ENCODE measurements around the gene CAB39.

Gene CAB39

GRCh38 chr2:230749111-230749510 is 36.5 kb downstream of the CAB39 start:
- in situ Hi-C loops (cut with MboI; ENCODE audit: low sequenced_read_pairs), result no loop called here

GRCh38 chr2:230751062-230751461 is 38.4 kb downstream of the CAB39 start:
- in situ Hi-C loops (cut with MboI; ENCODE audit: low sequenced_read_pairs), result no loop called here

DNA sequence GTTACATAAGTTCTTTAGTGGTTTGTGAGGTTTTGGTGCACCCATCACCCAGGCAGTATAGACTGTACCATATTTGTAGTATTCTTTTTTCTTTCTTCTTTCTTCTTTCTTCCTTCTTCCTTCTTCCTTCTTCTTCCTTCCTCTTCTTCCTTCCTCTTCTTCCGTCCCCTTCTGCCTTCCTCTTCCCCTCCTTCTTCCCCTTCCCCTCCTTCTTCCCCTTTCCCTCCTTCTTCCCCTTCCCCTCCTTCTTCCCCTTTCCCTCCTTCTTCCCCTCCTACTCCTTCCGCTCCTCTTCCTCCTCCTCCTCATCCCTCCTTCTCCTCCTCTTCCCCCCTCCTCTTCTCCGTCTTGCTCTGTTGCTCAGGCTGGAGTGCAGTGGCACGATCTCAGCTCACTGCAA is 41.6 kb downstream of the CAB39 start:
- in situ Hi-C loops (cut with MboI; ENCODE audit: low sequenced_read_pairs), result no loop called here

- in situ Hi-C loops (cut with MboI; ENCODE audit: low sequenced_read_pairs), result no loop called here
Observed at GRCh38 chr2:230757476-230757875, 44.8 kb downstream of the CAB39 start.

- in situ Hi-C loops (cut with MboI; ENCODE audit: low sequenced_read_pairs), result no loop called here
Observed at GRCh38 chr2:230758566-230759480, 46.2 kb downstream of the CAB39 start.

DNA sequence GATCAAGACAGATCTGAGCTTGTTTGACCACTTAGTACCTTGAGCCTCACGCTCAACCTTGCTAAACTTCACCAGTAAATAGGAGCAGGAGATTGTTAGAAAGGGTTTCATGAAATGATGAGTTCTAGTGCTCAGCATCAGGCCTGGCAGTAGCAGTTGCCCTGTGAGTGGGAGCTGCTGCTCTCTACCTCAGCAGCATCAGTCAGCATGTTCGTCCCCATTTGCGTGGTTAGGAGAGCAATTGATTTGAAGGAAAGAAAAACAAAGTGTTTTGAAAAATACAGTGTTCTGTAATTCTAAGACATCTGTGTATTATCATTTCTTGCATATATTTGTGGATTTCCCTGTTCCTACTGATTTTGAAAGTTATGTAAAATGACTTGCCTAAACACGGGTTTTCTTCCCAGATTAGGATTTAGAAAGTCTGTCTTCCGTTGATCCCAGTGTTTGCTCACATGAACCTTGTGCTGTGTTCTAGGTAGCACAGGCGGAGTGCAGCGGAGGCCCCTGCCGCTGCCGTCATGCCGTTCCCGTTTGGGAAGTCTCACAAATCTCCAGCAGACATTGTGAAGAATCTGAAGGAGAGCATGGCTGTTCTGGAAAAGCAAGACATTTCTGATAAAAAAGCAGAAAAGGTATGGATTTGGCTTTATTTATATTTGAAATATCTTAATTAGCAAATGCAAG is 47.0 kb downstream of the CAB39 start:
- in situ Hi-C loops (cut with MboI; ENCODE audit: low sequenced_read_pairs), result no loop called here

GRCh38 chr2:230761704-230762103 is 49.1 kb downstream of the CAB39 start:
- in situ Hi-C loops (cut with MboI; ENCODE audit: low sequenced_read_pairs), result no loop called here

- in situ Hi-C loops (cut with MboI; ENCODE audit: low sequenced_read_pairs), result no loop called here
Observed at GRCh38 chr2:230762317-230762896, 49.8 kb downstream of the CAB39 start.

DNA sequence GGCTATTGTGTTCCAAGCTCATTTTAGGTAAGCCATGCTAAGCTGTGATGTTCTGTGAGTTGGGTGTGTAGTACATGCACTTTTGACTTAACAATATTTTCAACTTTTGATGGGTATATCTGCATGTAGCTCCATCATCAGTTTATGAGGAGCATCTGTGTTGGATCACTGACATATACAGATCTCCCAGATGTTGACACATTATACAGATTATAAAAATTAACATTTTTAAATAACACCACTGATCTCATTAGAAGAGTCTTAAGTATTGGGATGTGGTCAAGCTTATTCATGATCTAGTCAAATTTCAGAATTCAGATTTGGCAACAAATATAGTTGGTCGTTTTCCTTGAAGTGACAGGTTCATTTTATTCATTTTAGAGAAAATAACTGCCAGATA is 51.7 kb downstream of the CAB39 start:
- in situ Hi-C loops (cut with MboI; ENCODE audit: low sequenced_read_pairs), result no loop called here

DNA sequence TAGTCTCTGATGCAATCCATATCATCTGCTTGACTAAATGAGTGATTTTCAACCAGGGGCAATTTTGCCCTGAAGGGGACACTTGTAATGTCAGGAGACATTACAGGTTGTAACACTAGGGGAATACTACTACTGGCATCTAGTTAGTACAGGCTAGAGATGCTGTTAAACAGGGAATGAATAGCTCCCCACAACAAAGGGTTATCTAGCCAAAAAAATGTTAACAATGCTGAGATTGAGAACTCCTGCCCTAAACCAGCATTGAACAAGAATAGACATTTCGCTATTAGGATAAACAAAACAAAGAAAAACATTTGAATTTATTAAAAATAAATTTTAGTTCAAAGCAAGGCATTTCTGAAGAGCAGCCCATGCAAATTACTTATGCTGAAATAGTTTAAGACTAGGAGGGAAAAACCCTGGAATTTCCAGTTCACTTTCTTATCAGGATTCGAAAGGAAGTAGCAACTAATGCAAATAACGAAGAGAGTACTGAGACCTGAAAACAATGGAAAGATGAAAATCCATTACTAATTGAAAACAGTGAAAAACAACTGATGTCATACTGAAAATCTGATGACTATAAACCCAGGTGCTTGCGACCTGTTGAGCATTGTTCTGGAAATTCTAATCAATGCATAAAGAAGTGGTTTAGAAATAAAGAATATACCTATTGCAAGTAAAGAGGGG is 53.1 kb downstream of the CAB39 start:
- in situ Hi-C loops (cut with MboI; ENCODE audit: low sequenced_read_pairs), result no loop called here

DNA sequence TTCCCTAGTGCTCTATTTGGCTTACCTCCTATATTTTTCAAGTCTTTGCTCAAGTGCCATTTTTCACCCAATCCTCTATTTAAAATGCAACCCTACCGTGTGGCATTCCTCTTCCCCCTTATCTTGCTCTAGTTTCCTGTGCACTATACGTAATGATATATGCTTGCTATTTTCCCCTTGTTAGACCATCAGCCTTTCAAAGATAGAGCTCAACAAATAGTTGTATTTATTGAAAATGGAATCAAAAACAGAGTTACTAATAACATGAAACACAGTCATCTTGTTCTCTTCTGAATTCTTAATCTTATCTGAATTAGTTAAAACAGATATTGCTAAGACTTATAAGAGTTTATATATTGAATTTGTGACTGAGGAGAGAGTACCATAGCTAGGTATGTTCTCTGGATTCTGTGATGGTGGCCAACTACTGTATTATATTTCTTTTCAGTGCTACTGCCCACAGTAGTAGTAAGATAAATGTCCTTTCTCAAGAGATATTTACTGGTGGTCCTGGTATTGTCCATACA is 55.3 kb downstream of the CAB39 start:
- in situ Hi-C loops (cut with MboI; ENCODE audit: low sequenced_read_pairs), result no loop called here

GRCh38 chr2:230770804-230771203 is 58.2 kb downstream of the CAB39 start:
- in situ Hi-C loops (cut with MboI; ENCODE audit: low sequenced_read_pairs), result no loop called here

DNA sequence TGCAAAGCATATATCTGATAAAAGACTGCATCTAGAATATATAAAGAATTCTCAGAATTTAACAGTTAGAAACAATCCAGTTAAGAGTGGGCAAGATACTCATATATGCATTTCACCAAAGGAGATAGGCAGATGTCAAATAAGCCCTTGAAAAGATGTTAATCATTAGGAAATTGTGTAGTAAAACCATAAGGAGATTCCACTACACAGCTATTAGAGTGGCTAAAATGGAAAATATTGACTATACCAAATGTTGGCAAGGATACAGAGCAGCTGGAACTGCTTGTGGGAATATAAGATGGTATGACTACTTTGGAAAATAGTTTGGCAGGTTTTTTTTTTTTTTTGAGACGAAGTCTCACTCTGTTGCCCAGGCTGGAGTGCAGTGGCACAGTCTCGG is 59.5 kb downstream of the CAB39 start:
- in situ Hi-C loops (cut with MboI; ENCODE audit: low sequenced_read_pairs), result no loop called here

DNA sequence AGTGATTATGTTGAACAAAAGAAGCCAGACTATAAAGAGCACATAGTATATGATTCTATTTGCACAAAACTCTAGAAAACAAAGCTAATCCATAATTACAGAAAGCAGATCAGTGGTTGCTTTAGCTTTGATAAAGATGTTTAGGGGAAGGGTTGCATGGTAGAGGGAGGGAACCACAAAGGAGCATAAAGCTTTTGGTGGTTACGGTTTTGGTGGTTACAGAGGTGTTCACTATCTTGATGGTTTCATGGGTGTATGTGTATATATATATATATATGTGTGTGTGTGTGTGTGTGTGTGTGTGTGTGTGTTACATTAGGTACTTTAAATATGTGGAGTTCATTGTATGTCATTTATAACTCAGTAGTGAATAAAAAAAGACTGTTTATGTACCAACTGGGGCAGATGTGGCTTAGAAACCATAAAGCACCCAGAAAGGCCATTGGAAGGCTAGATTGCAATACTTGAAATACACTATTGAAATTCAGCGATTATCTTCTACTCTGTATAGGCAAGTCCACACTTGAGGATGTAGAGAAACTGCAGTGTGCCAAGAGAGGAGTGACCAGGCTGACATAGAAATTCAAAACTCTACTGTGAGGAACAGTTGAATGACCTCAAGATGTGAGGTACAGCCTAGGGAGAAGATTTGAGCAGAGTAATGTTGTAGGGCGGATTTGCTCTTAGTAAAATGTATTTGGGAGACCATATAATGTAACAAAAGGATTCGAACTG is 60.6 kb downstream of the CAB39 start:
- in situ Hi-C loops (cut with MboI; ENCODE audit: low sequenced_read_pairs), result no loop called here

- in situ Hi-C loops (cut with MboI; ENCODE audit: low sequenced_read_pairs), result no loop called here
Observed at GRCh38 chr2:230774348-230774951, 61.8 kb downstream of the CAB39 start.

- in situ Hi-C loops (cut with MboI; ENCODE audit: low sequenced_read_pairs), result no loop called here
Observed at GRCh38 chr2:230775737-230776136, 63.1 kb downstream of the CAB39 start.

DNA sequence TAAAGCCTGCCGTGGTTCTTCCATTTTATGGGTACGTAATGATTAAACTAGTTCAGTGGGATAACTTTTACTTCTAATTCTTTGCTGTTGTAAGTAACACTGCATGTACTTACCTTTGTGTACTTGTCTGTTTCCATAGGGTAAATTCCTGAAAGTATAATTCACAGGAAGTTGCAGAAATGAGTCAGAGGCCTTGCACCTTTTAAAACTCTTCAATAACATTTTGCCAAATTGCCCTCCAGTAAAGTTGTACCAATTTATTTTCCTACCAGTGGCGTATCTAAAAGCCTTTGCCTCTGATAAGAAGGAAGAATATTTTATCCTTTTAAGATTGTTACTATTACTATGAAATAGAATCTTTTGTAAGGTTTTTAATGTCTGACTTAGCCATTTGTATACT is 65.1 kb downstream of the CAB39 start:
- in situ Hi-C loops (cut with MboI; ENCODE audit: low sequenced_read_pairs), result no loop called here

DNA sequence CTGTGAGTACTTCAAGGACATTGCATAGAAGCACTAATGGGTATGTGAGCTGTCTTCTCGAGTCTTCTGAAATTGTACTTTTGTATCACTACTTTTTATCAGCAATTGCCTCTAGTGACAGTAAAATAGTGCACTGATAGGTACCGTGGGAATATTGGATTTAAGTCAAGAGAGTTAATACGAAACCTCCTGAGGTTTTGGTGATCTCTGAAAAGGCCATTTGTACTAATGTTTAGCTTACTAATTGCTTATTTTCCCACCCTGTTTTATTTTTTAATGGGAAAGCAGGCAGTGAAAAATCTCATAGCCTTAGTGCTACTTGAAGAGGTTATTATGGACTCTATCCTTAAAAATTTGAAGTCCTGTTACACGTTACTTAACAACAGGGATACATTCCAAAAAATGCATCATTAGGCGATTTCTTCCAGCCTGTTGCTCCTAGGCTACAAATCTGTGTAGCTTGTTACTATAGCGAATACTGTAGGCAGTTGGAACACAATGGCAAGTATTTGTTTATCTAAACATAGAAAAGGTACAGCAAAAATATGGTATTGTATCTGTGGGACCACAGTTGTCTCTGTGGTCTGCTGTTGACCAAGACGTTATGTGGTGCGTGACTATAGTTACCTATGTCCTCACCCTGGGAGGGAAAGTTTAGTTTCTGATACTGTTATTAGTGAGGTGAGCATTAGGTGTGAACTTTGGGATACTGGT is 65.9 kb downstream of the CAB39 start:
- in situ Hi-C loops (cut with MboI; ENCODE audit: low sequenced_read_pairs), result no loop called here

DNA sequence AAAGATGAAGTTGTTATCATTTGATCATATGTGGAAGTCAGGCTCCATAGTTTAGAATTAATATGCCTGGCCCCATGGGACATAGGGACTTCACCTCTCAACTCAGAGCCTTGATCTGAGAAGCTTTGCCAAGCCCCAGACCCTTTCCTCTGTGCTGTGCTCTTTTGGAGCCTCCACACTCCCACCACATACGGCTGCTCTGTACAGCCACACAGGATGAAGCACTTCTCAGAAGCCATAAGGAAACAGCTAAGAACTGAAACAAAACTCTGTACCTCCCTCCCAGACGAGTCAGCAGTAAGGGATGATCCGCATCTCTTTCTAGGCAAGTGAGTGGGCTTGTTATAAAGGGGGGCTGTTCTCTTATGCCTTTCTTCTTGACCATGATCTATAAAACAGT is 66.5 kb downstream of the CAB39 start:
- in situ Hi-C loops (cut with MboI; ENCODE audit: low sequenced_read_pairs), result no loop called here
